GM18498 (cell line): ENCODE measurements around the gene OSCP1.
"Not testable (repeated sequence)": the region's sequence is repeated elsewhere in the genome, so short reads cannot be mapped to it uniquely, and the experiment has no call there.

Source experiments
- ATAC-seq: cut with Tn5 transposase; IDR thresholded peaks from one replicate; pipeline ENCODE4 v1.9.1; 2021; ENCODE audit warnings: mild to moderate bottlenecking, moderate library complexity; ENCODE audit not compliant: unreplicated experiment

Gene OSCP1, protein sequence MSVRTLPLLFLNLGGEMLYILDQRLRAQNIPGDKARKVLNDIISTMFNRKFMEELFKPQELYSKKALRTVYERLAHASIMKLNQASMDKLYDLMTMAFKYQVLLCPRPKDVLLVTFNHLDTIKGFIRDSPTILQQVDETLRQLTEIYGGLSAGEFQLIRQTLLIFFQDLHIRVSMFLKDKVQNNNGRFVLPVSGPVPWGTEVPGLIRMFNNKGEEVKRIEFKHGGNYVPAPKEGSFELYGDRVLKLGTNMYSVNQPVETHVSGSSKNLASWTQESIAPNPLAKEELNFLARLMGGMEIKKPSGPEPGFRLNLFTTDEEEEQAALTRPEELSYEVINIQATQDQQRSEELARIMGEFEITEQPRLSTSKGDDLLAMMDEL

DNA sequence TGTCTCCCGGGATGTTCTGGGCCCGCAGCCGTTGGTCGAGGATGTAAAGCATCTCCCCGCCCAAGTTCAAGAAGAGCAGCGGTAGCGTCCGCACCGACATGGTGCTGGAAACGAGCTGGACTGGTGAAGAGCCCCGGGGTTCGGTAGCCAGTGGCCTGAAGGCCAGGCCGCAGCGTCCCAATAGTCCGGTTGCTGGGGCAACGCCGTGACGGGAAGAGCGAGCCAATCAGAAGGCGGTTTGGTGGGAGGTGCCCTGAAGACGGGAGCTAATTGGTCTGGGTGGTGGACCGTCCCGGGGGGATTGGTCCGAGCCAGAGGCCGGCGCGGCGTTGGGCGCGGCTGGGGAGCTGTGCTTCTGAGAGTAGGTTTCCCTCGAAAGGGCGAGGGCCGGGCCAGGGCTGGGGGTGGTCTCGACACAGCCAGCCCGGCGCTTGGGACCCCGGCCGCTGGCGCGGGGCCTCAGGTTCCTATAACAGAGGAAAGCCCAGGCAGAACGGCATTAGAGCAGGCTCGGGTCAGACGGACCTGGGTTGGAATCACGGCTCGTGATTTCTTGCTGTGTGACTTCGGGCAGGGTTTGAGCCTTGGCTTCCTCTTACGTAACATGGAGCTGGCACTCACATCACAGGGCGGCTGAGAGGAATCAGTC lies at the start of gene OSCP1:
TSS of gene OSCP1 (minus strand) at position 182 of the 649 bp plus-strand sequence. CDS start at position 100, 82 bp downstream.
- ATAC-seq = peak; percentile 98

DNA sequence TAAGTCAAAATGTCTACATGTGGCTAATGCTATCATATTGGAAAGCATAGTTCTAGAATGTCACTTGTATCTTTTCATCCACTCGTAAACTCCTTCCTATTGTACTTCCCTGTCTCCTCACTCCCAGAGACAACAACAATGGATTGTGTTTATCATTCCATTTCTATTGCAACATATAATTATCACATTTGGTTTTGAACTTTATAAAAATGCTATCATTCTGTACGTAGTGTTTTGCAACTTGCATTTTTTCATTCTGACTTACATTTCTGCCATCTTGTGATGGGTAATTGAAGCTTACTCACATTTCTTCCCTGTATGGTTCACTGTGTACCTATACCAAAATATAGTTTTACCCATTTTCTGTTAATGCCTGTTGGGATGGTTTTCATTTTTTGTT lies 47.0 kb upstream of the OSCP1 start:
- ATAC-seq = no peak

DNA sequence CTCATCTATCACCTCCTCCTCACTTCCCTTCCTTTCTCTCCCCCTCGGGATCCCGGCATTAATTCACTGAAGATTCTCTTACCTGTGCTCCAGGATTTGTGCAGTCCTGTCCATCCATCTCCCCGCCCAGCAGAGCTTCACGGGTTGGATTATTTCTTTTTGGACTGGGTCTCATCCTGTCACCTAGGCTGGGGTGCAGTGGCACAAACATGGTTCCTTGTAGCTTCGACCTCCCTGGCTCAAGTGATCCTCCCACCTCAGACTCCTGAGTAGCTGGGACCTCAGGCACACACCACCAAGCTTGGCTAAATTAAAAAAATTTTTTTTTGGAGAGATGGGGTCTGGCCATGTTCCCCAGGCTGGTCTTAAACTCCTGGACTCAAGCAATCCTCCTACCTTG lies 44.7 kb upstream of the OSCP1 start:
- ATAC-seq = no peak

DNA sequence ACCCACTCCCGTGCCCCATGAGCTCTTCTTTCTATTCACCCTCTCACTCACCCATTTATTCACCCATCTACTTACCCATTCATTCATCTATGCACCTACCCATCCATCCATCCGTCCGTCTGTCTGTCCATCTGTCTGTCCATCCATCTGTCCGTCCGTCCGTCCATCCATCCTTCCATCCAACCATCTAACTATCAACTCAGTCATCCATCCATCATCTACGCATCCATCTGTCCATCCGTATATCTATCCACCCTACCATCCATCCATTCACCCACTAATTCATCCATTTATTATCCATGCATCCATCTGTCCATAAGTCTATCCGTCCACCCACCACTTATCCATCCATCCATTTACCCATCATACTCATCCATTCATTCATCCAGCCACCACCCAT lies 43.3 kb upstream of the OSCP1 start:
- ATAC-seq = no peak

DNA sequence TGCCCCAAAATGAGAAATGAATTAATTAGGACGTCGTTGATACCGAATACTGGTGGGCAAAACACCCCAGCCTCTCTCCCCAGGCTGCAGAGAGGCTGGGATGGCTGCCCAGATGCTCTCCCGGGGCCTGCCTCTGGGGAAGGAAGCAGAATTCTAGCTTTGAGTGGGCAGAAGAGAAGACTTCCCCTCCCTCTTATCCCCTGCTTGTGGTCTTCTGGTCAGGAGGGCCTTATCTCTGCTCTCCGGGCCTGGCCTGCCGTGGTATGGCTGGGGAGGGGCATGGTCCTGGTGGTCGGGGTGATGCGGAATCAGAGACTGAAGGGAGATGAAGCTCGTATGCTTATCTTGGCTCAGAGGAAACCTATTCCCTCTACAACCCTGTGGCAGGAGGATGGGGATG lies 42.2 kb upstream of the OSCP1 start:
- no peak for ATAC-seq

DNA sequence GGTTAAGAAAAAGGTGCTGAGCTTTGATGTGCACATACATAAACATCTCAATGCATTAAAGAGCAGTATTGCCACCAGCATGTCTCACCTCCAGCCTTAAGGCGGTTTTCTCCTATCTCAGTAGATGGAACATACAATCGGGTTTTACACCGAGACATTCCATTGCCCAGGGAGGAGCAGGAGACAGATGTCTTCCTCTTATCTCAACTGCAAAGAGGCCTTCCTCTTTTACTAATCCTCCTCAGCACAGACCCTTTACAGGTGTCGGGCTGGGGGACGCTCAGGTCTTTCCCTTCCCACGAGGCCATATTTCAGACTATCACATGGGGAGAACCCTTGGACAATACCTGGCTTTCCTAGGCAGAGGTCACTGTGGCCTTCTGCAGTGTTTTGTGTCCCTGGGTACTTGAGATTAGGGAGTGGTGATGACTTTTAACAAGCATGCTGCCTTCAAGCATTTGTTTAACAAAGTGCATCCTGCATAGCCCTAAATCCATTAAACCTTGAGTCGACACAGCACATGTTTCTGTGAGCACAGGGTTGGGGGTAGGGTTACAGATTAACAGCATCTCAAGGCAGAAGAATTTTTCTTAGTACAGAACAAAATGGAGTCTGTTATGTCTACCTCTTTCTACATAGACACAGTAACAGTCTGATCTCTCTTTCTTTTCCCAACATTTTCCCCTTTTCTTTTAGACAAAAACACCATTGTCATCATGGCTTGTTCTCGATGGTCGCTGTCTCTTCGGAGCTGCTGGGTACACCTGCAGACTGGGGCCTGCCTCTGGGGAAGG lies 39.2 kb upstream of the OSCP1 start:
- ATAC-seq = not testable (repeated sequence)

DNA sequence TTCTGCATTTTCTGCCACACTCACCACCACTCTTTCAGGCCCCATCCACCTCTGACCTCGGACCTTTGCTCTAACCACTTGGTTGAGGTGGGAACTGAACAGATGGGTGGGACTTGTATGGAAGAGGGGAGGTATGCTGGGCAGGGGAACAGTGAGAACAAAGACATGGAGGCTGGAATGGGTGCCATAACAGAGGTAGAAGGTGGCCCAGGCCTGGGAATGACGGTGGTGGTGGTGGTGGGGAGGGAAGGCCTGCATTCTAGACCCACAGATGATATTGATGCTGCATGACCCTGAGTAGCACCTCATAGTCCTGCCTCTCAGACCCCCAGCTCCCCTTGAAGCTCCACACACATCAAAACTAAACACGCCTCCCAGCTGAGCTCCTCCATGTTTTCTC lies 37.7 kb upstream of the OSCP1 start:
- ATAC-seq = no peak

DNA sequence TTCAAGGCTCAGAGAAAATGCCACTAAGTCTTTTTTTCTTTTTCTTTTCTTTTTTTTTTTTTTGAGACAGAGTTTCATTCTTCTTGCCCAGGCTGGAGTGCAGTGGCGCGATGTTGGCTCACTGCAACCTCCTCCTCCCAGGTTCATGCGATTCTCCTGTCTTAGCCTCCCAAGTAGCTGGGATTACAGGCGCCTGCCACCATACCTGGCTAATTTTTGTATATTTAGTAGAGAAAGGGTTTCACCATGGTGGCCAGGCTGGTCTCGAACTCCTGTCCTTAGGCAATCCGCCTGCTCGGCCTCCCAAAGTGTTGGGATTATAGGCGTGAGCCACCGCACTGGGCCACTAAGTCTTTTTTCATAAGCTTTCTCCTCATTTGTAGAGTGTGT lies 37.1 kb upstream of the OSCP1 start:
- ATAC-seq = not testable (repeated sequence)

DNA sequence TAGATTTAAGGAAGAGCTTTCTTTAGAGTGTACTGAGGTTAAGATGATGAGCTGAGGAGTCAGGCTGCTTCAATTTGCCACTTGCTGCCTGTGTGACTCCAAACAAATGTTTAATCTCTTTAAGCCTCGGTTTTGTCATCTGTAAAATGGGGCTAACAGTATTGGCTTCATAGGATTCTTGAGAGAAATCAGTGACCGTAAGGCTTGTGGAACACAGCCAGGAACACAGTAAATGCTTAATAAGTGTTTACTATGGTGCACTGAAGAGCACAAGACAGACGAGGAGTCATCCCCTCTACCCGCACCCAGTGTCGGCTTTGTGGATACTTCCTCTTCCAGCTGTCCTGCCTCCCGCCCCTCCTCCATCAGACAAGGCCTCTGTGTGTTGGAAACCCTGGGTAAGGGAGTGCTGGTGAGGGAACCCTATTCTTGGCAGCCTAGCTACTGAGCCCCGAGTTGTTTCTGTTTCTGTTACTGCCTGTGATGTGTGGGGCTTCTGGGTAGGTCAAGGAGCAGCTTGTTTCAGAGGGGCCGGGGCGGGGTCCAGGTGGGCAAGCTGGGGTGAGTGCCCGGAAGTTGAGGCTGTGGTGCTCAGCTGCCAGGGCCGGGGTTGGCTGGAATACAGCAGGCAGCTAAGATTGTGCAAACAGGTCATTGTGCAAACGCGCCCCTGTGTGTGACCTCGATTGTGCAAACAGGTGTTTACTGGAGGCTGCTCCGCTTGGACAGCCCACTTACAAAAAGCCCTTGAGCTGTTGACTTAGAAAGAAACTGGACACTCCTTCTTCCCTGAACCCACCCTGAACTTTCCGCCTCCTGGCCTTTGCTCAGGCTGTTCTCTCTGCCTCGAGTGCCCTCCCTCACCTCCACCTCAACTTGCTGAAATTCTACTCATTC lies 36.4 kb upstream of the OSCP1 start:
- ATAC-seq = no peak

DNA sequence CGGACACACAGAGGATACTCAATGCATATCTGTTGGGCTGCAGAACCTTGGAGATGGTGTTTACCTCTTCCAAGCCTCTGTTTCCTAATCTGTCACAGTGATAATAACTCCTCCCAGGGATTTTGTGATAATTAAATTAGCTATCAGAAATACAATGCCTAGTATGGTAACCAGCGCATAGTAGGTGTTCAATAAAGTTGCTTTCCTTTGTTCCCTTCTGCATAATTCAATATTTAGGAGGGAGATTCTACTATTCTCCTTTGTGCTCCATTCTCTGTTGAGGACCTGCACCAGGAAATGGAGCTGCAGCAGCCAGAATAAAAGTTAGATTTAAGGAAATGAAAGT lies 35.8 kb upstream of the OSCP1 start:
- no peak for ATAC-seq

DNA sequence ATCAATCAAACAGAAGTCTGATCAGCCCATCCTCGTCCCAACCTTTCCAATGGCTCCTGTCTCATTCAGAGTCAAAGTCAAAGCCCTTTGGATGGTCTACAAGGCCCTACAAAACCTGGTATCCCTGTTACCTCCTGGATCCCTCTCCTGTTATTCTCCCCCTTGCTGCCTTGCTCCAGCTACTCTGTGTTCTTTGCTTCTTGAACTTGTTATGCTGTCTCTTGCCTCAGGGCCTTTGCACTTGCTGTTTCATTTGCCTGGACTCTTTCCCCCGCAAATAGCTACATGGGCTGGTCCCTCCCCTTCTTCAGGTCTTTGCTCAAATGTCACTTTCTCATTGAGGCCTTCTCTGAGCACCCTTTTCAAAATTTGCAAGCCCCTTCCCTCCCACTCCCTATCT lies 33.8 kb upstream of the OSCP1 start:
- ATAC-seq = no peak

DNA sequence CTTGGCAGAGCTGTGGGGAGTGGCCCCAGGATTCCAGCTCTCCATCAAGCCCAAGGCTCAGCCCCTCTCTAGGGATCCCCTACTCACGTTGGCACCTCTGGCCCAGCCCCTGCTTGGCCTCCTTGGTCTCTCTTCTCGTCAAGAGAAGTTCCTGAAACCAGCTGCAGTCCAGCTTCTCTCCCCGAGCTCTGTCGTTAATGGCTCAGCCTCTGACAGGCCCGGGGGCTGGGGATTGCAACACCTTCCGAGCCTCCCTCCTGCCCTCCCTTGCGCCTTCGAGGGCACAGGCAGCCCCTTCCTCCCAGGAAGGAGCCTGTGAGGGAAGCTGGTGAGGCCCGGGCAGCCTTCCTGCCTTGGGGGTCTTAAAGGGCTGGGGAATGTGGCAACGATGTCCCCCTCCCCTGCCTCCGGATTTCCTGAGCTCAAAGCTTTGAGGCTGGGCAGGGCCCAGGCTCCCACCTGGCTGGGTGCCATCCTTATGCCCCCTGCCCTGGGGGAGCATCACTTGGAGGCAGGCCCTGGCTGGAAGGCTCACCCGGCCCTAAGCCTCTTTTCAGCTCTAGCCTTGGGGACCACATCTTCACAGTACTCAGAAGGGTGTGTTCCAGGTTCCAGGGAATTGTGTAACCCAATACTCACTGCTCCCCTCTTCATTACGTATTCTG lies 32.6 kb upstream of the OSCP1 start, which contains the start of gene CSF3R:
TSS of gene CSF3R (minus strand) at position 190 of the 665 bp plus-strand sequence. CDS start 3,417 bp downstream, outside the sequence.
- no peak for ATAC-seq

DNA sequence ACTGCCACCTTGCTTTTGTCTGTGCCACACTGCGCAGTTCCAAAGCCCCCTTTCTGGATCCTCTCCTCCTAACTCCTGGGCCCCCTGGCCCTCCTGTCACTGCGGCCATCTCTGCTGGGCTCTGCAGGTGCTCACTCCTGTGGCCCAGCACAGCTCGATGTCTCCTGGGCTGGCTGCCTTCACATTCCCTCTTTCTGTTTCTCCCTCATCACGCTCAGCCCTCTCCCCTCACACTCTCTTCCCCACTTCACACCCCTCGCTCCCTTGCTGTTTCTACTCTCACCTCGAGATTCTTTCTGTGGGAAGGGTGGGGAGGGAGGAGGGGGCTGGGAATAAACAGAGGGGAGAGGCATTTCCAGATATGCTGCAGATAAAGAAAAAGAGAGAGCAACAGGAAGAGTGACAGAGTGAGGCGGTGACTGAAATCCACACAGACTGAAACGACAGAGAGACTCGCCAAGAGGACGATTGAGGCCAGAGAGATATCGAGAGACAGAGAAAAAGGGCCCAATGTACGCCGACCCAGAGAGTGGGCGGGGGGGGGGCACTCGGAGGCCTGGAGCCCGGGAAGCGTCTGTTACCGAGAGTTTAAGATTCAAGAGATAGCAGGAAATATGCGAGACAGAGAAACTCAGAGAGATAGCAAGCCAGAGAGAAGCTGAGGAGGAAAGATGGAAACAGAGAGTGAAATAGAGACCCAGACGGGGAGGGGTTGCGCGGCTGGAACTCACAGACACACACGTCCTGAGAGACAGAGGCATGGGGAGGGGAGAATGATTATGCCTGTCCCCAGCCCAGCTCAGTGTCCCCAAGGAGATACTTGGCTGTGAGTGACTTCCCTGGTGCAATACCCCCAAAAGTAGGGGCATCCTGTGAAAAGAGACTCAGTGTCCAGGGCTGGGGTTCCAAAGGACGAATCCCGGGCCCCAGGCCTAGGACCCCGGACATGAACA lies 31.8 kb upstream of the OSCP1 start:
- no peak for ATAC-seq

DNA sequence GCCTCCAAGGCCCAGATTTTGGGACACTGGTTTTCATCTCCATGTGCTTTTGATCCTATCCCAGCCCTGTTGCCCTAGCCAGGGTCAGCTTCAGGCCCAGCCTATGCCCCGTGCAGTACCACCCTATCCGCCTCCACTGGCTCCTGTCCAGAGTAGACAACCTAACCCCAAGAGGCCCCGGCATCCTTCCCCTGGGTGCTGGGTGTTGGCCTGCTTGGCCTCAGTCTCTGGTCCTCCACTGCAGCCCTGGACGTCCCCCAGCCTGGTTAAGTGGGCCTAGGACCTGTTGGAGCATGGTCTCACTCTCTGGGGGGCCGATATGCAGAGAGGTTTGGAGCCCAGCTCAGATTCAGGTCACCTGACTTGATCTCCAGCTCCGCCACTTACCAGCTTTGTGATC lies 30.8 kb upstream of the OSCP1 start:
- no peak for ATAC-seq

DNA sequence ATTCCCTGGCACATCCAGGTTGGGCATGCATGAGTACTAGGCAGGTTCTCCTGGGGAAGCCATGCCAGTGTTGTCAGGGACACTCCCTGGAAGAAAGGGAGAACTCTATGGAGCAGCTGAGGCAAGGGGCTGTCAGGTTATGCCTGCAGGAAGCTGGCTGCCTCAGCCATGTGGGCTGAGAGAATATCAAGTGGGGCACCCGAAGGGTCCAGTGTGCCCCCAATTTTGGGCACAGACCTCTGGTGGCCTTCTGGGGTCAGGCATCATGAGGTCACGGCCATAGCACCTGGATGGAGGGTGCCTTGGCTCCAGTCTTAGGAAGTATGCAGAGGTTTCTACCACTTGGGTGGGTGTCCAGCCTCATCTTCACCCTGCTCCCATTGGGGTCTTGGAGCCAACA lies 29.9 kb upstream of the OSCP1 start:
- no peak for ATAC-seq

DNA sequence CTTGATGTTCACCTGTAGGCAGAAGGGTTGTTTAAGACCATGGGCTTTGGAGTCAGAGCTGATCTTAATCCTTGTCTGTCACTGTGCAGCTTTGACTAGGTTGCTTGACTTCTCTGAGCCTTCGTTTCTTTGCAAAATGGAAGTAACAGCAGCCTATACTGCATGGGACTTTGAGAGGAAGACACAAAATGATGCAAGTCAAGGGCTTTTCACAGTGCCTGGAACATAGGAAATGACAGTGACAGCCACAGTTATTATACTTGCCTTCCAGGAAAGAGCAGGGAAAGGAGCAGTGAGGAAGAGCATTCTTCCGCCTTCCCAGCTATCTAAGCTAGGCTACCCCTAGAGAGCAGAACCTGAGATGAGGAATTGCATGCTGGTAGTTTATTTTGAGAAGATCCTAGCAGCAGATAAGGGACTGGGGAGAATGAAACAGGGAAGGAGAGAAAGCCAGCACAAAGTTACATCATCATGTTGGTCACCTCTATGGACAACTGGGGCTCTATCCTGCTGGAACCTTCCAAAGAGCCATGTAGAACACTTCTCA lies 29.3 kb upstream of the OSCP1 start:
- no peak for ATAC-seq

DNA sequence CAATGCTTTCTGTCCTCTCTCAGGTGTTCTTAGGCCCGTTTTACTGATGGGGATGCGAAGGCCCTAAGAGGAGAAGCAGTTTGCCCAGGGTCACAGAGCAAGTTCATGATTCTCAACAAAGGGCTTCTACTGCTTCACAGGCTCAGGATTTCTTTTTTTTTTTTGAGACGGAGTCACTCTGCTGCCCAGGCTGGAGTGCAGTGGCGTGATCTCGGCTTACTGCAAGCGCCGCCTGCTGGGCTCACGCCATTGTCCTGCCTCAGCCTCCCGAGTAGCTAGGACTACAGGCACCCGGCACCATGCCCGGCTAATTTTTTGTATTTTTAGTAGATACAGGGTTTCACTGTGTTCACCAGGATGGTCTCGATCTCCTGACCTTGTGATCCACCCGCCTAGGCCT lies 27.4 kb upstream of the OSCP1 start:
- not testable (repeated sequence) for ATAC-seq

DNA sequence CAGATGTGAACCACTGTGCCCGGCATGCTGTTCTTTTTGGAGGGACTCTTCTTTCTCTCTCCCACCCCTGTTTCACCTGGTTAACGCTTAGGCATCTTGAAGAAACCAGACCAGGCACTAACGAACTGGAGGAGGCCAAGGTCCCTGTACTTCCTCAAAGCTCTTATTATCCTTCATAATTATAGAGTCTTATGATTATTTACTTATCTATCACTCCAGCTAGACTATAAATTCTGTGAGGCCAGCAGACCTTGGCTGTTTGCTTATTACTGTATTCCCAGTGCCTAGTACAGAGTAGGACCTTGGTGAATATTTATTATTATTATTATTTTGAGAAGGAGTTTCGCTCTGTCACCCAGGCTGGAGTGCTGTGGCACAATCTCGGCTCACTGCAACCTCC lies 26.7 kb upstream of the OSCP1 start:
- no peak for ATAC-seq
